GM12892 (cell line): Measurements from ENCODE around the gene GNAZ.

Experiments used
- POLR2A ChIP-seq: IDR thresholded peaks from 2 replicates; pipeline ENCODE4 v1.6.1; 2011; ENCODE audit warnings: low read depth, low read length, control low read depth
- POLR2AphosphoS5 ChIP-seq: IDR thresholded peaks from 2 replicates; pipeline ENCODE4 v1.6.1; 2011; ENCODE audit warnings: low read depth, low read length, control low read depth

GRCh38 chr22:23066200-23067022 lies 3.9 kb upstream of the GNAZ start:
- TF ChIP-seq POLR2AphosphoS5: no peak
- no peak for TF ChIP-seq POLR2A
